ENCODE data around the gene CENPP. TPM values are rescaled to one million over a fixed set of nuclear protein-coding genes. Genes with fewer than 3 reads are reported as not detected.
A peak's percentile ranks its signal among the peaks of the same experiment; 100 is the strongest.

Gene CENPP
- total RNA-seq (ENCODE audit: unreplicated experiment) = 5.7 TPM
- long read RNA-seq = 0 reads

GRCh38 chr9:92325269-92325990, at the start of gene CENPP, which contains the start of gene NOL8:
Gene CENPP, plus strand, starts transcription at chr9:92325953.
Gene NOL8, minus strand, starts transcription at chr9:92325350. Its CDS starts 1,189 bp downstream, at chr9:92324161.
- peaks cover 5% of the 10 kb centered on the region for H3K4me1 Mint-ChIP-seq (ENCODE audit: low read depth, unreplicated experiment)
- peak within 1 kb of the TSS; percentile 100 for H3K4me3 Mint-ChIP-seq (ENCODE audit: unreplicated experiment)
- DNase-seq = peak; percentile 79
- peaks cover 7% of the 10 kb centered on the region for H3K27me3 Mint-ChIP-seq (ENCODE audit: unreplicated experiment)
- no peaks in the 10 kb centered on the region for H3K36me3 Mint-ChIP-seq (ENCODE audit: unreplicated experiment)
- H3K9me3 Mint-ChIP-seq (ENCODE audit: unreplicated experiment) = peaks cover 9% of the 10 kb centered on the region
- H3K27ac Mint-ChIP-seq (ENCODE audit: unreplicated experiment) = peak within 1 kb of the TSS; percentile 99
- TF ChIP-seq CTCF (IDR thresholded peaks at IDR 0.05; ENCODE audit: partially characterized antibody, unreplicated experiment) = no peak

GRCh38 chr9:92276331-92277032, 49.3 kb upstream of the CENPP start:
- no peaks in the 10 kb centered on the region for H3K36me3 Mint-ChIP-seq (ENCODE audit: unreplicated experiment)
- H3K27me3 Mint-ChIP-seq (ENCODE audit: unreplicated experiment) = no peaks in the 10 kb centered on the region

GRCh38 chr9:92278110-92278509, 47.6 kb upstream of the CENPP start:
- Mint-ChIP-seq H3K4me1 (ENCODE audit: low read depth, unreplicated experiment) (no peaks in the 10 kb centered on the region), H3K36me3 (ENCODE audit: unreplicated experiment) (no peaks in the 10 kb centered on the region), H3K27me3 (ENCODE audit: unreplicated experiment) (no peaks in the 10 kb centered on the region), H3K9me3 (ENCODE audit: unreplicated experiment) (no peaks in the 10 kb centered on the region), H3K27ac (ENCODE audit: unreplicated experiment) (no peak overlapping the region), H3K4me3 (ENCODE audit: unreplicated experiment) (no peak overlapping the region)
- DNase-seq = no peak
- TF ChIP-seq CTCF (IDR thresholded peaks at IDR 0.05; ENCODE audit: partially characterized antibody, unreplicated experiment) = no peak

More at GRCh38 chr9:92276331-92277032, 49.3 kb upstream of the CENPP start:
- no peak for TF ChIP-seq CTCF (IDR thresholded peaks at IDR 0.05; ENCODE audit: partially characterized antibody, unreplicated experiment)
- no peaks in the 10 kb centered on the region for H3K9me3 Mint-ChIP-seq (ENCODE audit: unreplicated experiment)
- no peak for DNase-seq
- no peak overlapping the region for H3K27ac Mint-ChIP-seq (ENCODE audit: unreplicated experiment)
- H3K4me1 Mint-ChIP-seq (ENCODE audit: low read depth, unreplicated experiment) = no peaks in the 10 kb centered on the region
- H3K4me3 Mint-ChIP-seq (ENCODE audit: unreplicated experiment) = no peak overlapping the region

- Mint-ChIP-seq H3K9me3 (ENCODE audit: unreplicated experiment) (no peaks in the 10 kb centered on the region), H3K27ac (ENCODE audit: unreplicated experiment) (peak overlapping the region; percentile 9), H3K36me3 (ENCODE audit: unreplicated experiment) (no peaks in the 10 kb centered on the region), H3K4me1 (ENCODE audit: low read depth, unreplicated experiment) (no peaks in the 10 kb centered on the region), H3K4me3 (ENCODE audit: unreplicated experiment) (no peak overlapping the region), H3K27me3 (ENCODE audit: unreplicated experiment) (no peaks in the 10 kb centered on the region)
- DNase-seq = no peak
- TF ChIP-seq CTCF (IDR thresholded peaks at IDR 0.05; ENCODE audit: partially characterized antibody, unreplicated experiment) = no peak
Observed at GRCh38 chr9:92279302-92279701, 46.5 kb upstream of the CENPP start.
